Left lobe of liver (tissue), 2 donors: ENCODE data around the gene ZNF598. TPM values are rescaled to one million over a fixed set of nuclear protein-coding genes. Genes with fewer than 3 reads are reported as not detected.
"Not testable (repeated sequence)": the region's sequence is repeated elsewhere in the genome, so short reads cannot be mapped to it uniquely, and the experiment has no call there.

Source experiments
- ATAC-seq: fragments of 200-7000 bp; cut with Tn5 transposase; one replicate; pipeline ENCODE4 v1.9.1; 2020; ENCODE audit warnings: mild to moderate bottlenecking, moderate library complexity
- DNase-seq: peaks from one replicate; pipeline ENCODE4 v3.0.0-alpha.2; 2020; ENCODE audit warnings: low spot score
- total RNA-seq: library from RNA; stranded (reverse); gene quantifications from one replicate; pipeline ENCODE4 v1.2.1, GENCODE V29; 2021
- donor health status: DM: no; HTN: no; CAD: no; lungs with moderate emphysema.
- donor health status: DM: no; HTN: yes; CAD: no.

The ZNF598 gene
- total RNA-seq, 1 donor from 2014 or later, result 29.9 TPM

GRCh38 chr16:2028620-2029220, 19.1 kb upstream of the ZNF598 start:
- peak; percentile 78 for DNase-seq
- peak; percentile 45 for ATAC-seq

DNA sequence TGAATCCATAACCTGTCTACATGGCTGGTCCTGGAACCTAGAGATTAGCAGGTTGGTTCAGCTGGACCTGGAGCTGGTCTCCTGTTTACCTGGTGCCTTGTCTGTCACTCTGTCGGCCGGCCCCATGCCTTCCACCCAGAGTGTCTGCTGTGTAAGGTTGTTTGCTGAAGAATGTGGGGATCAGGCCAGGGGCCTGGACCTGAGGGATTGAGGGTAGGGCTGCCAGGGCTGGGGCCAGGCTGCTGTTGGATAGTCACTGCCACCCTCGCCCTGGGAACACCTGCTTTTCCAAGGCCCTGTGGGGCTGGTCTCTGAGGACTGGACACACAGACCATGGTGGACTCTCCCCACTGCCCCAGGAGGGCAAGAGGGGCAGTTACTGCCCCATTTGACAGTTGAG, 18.5 kb upstream of the ZNF598 start:
- no peak for DNase-seq
- peak; percentile 1 for ATAC-seq

GRCh38 chr16:2027024-2028010, 17.7 kb upstream of the ZNF598 start:
- peak; percentile 58 for DNase-seq
- ATAC-seq, result peak; percentile 1

GRCh38 chr16:2026461-2027023, 16.9 kb upstream of the ZNF598 start, which contains the start of gene NHERF2:
Gene NHERF2 (plus strand): TSS chr16:2026902. CDS start chr16:2027006, 104 bp downstream.
- DNase-seq, result peak; percentile 70
- peak; percentile 48 for ATAC-seq

- ATAC-seq, result no peak
- DNase-seq, result no peak
These were observed 16.3 kb upstream of the ZNF598 start for GRCh38 chr16:2025878-2026460.

DNA sequence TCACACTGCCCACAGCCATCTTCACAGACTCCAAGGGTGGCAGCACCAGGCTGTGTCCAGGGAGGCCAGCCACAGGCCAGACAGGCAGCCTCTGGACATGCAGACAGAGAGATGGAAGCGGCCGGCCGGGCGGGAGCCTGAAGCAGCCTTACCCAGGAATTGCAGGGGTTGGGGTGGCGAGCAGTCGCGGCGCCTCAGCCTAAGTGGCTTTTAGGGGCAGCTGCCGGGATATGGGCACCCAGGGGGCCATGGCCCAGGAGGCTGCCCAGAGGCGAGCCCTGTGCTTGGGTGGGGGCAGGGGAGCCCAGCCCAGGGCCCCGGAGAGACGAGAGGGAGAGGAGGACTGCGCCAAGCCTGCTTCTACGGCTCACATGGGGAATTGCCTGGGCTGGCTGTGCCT, 15.6 kb upstream of the ZNF598 start:
- no peak for ATAC-seq
- no peak for DNase-seq

DNA sequence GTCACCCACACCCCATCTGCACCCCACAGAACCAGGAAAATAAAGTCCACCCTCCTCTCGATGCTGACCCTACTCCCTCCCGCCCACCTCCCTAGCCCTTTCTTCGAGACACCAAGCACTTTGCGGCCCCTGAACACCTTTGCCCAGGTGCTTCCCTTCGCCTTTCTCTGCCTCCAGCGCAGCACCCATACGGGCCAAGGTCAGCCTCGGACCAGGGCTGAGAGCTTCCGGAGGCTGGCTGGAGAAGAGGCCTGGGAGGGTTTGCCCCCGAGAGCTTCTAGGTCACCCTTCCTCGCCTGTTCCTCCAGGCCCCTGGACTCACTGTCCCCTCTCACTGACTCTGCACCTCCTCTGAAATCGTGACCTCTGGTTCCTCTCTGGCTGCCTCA, 14.4 kb upstream of the ZNF598 start:
- ATAC-seq (no peak), DNase-seq (no peak)

DNA sequence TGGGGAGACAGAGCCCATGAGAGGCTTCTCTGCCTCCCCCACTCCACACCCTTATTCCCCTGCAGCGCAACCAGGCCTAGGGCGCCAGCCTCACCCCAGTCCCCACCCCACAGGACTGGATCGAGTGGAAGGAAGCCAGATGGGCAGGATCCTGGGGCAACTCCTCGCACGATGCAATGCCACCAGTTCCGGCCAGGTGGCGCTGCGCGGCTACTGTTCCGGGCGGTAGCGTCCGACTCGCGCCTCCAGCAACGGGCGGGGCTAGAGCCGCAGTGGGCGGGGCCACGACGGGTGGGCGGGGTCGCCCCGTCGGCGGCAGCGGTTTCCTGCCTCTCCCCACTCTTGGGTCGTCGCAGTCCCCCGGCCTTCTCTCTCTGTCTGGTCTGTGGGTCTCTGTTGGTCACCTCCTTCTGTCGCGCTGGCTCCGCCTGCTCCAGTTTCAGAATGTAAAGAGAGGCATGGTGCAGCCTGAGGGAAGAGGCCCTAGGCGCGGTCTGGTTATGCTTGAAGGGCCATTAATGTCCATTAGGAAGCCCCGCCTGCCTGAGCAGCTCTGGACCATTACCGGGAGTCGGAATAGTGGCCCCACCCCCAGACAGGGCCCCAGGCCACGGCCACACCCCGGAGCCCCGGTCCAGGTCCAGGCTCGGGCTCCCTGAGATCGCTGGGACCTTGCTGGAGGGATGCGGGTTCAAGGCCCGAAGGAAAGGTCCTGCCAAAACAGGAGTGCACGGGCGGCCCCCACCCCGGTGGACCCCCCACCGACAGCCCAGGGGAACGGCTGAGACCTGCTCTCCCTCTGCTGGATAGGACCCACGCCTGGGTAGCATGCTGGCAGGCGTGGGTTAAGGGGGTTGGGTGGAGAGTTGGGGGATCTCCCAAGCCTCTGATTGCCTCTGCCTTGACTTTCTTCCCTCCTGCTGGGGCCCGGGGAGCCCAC, 13.7 kb upstream of the ZNF598 start:
- ATAC-seq (peak; percentile 86), DNase-seq (peak; percentile 97)

GRCh38 chr16:2022723-2023091, 13.1 kb upstream of the ZNF598 start:
- no peak for DNase-seq
- no peak for ATAC-seq

DNA sequence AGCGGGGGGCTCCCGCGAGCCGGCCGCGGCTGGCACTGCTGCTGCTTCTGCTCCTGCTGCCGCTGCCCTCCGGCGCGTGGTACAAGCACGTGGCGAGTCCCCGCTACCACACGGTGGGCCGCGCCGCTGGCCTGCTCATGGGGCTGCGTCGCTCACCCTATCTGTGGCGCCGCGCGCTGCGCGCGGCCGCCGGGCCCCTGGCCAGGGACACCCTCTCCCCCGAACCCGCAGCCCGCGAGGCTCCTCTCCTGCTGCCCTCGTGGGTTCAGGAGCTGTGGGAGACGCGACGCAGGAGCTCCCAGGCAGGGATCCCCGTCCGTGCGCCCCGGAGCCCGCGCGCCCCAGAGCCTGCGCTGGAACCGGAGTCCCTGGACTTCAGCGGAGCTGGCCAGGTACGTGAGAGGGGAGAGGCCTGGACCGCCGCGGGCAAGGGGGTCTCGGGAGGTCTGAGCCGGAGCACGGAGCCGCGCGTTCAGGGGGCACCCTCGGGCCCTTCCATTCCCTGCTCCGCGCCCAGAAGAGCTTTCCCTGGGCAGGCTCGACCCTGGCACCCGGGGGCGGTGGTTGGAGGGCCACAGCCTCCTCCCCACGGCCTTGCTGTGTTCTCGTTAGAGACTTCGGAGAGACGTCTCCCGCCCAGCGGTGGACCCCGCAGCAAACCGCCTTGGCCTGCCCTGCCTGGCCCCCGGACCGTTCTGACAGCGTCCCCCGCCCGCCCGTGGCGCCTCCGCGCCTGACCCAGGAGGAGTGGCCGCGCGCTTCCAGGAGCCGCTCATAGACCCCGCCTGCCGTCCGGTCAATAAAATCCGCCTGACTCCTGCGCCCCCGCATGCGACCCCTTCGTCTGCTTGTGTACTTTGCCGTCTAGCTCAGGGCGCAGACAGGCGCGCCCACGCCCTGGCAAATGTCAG, 10.6 kb upstream of the ZNF598 start:
- ATAC-seq, result no peak

DNA sequence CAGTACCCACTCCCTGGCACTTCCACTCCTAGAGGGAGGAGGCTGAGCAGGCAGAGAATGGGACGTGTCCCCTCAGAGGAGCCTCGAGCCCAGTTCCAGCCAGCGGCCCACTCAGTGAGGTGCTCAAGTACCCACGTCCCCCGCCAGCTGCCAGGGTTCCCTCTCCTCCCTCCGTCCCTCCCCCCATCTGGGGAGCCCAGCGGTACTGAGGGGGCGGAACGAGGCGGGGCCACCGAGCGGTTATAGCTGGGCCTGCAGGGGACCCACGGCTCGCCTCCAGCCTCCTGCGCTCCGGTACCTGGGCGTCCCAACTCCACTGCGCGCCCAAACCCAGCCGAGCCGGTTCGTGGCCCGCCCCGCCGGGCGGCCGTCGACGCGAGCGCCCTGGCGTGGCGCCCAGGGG, 9.9 kb upstream of the ZNF598 start, which contains the start of gene NPW:
TSS of gene NPW (plus strand) at position 268 of the 403 bp plus-strand sequence.
- no peak for DNase-seq
- no peak for ATAC-seq

More for the DNA sequence above, 10.6 kb upstream of the ZNF598 start:
- DNase-seq, result no peak

DNA sequence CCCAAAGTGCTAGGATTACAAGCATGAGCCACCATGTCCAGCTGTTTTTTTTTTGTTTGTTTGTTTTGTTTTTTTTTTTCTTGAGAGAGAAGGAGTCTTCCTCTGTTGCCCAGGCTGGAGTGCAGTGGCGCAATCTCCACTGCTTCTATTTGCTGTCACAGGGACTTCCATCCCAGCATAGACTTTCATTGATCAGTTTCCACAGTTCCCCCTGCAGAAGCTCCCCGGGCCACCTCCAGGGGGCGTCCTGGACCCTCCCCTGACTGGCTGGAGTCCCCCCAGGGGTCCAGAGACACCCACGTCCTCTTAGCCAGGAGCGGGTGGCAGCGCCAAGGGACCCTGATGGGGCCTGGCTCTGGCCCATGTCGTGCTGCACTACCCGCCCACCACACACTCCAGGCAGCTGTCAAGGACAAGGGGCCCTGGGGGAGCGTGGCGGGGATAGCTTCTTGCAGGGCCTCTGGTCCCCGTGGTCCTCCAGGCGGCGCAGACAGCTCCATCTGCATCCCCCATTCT, 6.8 kb upstream of the ZNF598 start:
- no peak for ATAC-seq
- DNase-seq, result no peak

DNA sequence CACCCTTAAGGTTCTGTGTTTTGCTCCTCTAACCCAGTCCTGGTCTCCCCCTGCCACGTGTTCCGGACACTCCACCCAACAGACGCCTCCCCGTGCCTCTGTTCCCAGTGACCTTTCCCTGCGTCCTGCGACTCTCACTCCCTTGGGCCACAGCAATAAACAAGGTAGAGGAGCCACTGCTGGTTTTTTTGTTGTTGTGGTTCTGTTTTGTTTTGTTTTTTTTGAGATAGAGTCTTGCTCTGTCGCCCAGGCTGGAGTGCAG, 6.3 kb upstream of the ZNF598 start:
- ATAC-seq (no peak), DNase-seq (no peak)

DNA sequence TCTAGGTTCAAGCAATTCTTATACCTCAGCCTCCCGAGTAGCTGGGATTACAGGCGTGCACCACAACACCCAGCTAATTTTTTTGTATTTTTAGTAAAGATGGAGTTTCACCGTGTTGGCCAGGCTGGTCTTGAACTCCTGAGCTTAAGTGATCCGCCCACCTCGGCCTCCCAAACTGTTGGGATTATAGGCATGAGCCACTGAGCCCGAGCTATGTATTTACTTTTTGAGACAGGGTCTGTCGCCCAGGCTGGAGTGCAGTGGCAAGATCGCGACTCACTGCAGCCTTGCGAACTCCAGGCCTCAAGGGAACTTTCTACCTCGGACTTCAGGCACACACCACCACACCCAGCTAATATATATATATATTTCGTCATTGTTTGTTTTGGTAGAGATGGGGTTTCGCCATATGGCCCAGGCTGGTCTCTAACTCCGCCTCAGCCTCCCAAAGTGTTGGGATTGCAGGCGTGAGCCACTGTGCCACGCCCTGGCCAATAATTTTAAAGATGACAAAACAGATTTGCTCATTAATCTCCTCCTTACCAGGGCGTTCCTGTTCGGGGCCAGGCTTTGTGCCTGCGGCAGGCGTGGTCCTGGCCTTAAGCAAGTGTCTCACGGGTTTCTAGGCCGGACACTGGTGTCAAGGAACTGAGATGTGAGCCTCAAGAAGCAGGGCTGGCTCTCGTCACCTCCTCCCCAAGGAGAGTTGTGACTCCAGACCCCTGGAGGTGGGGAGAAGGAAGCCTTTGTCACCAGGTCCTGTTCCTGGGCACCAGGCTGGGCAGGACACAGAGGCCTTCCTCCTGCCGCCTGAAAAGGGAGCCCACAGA, 5.7 kb upstream of the ZNF598 start:
- no peak for DNase-seq
- ATAC-seq, result no peak

DNA sequence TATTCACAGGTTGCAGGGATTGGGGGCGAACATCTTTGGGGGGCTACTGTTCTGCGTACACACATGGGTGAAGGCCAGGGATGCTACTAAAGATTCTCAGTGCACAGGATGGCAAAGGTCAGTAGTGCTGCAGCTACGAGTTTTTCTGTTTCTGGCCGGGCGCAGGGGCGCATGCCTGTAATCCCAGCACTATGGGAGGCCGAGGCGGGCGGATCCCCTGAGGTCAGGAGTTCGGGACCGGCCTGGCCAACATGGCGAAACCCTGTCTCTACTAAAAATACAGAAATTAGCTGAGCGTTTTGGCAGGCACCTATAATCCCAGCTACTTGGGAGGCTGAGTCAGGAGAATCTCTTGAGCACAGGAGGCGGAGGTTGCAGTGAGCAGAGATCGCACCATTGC, 3.9 kb upstream of the ZNF598 start:
- DNase-seq, result no peak
- no peak for ATAC-seq

GRCh38 chr16:2011726-2012125, 2.1 kb upstream of the ZNF598 start:
- not testable (repeated sequence) for ATAC-seq, DNase-seq

DNA sequence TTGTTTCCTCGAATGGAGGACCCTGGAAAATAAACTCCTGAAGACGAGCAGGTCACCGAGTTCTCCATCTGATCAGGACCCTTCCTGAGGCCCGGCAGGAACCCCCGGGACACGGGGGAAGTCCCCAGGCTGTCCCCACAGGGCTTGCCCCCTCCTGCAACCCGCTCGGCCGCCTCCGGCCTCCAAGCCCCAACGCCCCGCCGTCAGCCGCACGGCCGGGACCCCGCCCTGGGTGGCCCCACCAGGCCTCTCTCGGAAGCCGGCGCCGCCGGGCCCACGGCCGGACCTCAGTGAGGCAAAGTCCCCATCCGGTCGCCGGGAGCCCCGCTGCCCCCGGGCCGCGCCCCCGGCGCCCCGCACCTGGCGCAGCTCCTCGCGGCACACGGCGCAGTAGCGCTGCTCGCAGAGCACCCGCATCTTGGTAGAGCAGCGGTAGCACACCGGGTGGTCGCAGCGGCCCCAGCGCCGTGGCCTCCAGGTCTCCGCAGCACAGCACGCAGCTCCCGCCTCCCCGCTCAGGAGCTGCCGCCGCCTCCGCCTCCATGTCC, 383 bp downstream of the ZNF598 start:
- DNase-seq, result no peak

GRCh38 chr16:2008631-2009163, 924 bp downstream of the ZNF598 start:
- ATAC-seq, result peak; percentile 78
- DNase-seq, result peak; percentile 91

More for the DNA sequence above, 383 bp downstream of the ZNF598 start:
- peak; percentile 11 for ATAC-seq
